Putamen (tissue), 1 donor: ENCODE measurements around the gene CCDC126.
A peak's percentile ranks its signal among the peaks of the same experiment; 100 is the strongest.
"Not testable (repeated sequence)": the region's sequence is repeated elsewhere in the genome, so short reads cannot be mapped to it uniquely, and the experiment has no call there.

Experiments used
- DNase-seq: peaks from one replicate; pipeline ENCODE4 v3.0.0-alpha.2; 2016; ENCODE audit warnings: low spot score

CCDC126 gene, protein sequence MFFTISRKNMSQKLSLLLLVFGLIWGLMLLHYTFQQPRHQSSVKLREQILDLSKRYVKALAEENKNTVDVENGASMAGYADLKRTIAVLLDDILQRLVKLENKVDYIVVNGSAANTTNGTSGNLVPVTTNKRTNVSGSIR

DNA sequence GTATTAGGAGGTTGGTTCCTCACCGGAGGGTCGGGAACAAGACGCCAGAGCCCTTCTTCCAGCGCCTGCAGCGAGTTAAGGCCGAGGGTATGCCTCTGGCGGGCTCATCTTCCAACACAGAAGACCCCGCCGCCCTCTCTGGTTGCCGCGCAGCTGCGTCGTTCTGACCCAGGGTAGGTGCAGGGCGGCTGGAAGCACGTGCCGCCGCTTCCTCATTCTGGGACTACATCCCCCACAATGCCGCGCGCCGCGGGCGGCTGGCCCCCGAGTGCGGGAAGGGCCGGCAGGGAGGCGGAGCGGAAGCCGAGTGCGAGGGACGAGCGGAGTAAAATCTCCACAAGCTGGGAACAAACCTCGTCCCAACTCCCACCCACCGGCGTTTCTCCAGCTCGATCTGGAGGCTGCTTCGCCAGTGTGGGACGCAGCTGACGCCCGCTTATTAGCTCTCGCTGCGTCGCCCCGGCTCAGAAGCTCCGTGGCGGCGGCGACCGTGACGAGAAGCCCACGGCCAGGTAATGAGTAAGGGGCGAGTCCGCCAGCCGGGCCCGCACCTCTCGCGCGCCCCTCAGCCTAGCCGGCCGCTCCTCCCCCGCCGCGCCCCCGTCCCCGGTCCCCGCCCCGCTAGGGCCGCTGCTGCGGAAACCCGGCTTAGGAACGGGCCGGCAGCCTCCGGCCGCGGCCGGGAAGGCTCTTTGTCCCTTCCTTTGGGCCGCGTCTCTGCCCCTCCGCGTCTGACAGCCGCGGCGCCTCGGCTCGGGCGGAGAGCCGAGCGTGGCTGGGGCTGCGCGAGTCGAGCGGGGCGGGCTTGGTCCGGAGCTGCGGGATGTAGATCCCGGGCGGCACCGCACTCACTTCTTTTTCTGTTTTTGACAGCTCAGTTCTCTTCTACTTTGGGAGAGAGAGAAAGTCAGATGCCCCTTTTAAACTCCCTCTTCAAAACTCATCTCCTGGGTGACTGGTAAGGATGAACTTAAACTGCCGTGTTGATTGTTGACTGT is at the start of gene CCDC126:
Gene CCDC126, plus strand, starts transcription at position 289 of the 998 bp plus-strand sequence. CDS start 13,934 bp downstream, outside the sequence.
- DNase-seq = peak; percentile 89

DNA sequence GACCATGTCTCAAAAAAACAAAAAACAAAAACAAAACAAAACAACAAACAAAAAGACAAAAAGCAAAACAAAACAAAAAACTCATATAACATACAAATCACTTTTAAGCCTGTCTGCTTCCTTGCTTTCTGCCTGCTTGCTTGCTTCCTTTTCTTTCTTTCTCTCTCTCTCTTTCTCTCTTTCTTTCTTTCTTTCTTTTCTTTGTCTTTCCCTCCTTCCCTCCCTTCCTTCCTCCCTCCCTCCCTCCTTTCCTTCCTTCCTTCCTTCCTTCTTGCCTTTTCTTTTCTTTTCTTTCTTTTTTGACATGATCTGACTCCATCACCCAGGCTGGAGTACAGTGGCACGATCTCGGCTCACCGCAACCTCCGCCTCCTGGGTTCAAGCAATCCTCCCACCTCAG is 49.5 kb upstream of the CCDC126 start:
- no peak for DNase-seq

DNA sequence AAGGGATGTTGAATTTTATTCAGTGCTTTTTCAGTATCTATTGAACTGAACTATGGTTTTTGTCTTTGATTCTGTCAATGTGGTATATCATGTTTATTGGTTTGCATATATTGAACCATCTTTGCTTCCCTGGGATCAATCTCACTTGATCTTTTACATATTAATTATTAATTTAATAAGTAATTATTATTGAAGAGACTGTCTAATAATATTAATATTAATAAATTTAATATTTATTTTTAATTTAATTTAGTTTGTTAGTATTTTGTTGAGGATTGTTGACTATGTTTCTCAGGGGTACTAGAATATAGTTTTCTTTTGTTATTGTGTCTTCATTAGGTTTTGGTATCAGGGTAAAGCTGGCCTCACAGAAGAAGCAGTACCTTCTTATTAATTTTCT is 38.9 kb upstream of the CCDC126 start:
- no peak for DNase-seq

DNA sequence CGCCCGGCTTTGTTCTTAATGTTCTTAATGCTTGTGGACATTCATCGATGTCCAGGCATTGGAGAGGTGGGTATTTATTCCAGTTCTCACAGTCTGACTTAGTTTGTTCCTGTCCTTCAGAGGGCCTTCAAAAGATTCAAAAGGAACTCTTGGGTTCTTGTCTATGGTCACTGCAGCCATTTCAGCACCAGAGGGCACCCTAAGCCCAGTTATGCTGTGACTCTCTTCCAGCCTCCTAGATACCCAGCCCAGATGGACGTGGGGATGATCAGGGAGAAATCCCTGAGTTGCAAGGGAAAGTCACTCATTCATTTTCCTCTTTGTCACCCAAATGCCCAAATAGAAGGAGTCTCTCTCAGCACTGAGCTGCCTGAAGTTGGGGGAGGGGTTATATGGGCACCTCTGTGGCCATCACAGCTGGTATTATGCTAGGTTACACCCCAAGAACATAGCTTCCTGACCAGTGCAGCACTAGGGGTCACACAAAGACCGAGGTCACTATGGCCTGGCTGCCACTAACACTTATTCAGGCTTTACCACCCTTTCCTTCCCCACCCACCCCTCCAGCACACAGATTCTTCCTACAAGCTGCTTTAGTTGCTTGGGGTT is 26.5 kb upstream of the CCDC126 start:
- peak; percentile 67 for DNase-seq

DNA sequence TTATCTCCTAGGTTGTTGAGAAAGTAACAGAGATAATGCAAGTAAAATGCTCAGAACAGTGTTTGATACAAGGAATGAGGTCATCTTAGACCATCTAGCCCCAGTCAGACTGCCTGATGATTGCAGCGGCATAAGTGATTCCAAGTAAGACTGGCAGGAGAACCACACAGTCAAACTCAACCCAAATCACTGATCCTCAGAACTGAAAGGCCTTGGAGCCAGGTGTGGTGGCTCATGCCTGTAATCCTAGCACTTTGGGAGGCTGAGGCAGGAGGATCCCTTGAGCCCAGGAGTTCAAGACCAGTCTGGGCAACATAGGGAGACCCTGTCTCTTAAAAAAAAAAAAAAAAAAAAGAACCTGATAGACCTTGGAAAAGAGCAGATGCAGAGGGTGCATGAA is 15.2 kb upstream of the CCDC126 start:
- not testable (repeated sequence) for DNase-seq

- DNase-seq = not testable (repeated sequence)
These were observed 11.9 kb upstream of the CCDC126 start for GRCh38 chr7:23585304-23585703.

GRCh38 chr7:23586159-23586558 is 11.0 kb upstream of the CCDC126 start:
- no peak for DNase-seq

DNA sequence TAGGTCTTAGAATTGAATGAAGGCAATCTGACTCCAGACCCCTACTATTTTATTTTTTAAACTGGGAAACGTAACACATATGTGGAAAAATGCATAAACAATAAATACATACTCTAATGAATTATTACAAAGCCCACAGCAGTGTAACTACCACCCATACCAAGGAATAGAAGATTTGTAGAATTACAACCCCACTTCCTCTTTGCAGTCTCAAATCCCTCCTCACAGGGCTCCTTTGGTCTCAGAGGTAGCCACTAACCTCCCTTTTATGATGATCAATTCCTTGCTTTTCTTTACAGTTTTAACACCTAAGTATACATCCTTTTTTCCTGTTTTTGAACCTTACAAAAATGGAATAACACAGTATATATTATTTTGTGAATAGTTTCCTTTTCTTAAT is 6.7 kb upstream of the CCDC126 start:
- DNase-seq = no peak

GRCh38 chr7:23593706-23594105 is 3.5 kb upstream of the CCDC126 start:
- no peak for DNase-seq

- DNase-seq = no peak
These were observed 2.1 kb upstream of the CCDC126 start for GRCh38 chr7:23594879-23595604.

DNA sequence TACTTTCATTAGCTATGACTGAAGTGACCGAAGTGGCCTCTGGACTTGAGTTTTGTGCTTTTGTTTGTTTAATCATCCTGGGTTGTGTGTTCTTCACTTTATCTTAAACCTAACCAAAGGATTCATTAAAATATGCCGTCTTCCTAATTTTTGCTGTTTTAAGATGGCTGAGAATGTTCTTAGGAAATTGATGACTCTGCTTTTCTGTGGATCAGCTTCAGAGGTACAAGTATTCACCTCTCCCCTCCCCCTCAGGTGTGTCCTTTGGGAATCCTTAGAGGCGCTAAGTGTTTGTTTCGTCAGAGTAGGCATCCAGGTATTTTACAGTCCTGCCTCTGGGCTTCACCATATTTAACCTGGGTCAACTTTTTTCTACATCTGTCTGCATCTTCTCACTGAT is 1.1 kb downstream of the CCDC126 start:
- no peak for DNase-seq

- DNase-seq = no peak
These were observed 3.1 kb downstream of the CCDC126 start for GRCh38 chr7:23600236-23600635.

- no peak for DNase-seq
These were observed 6.6 kb downstream of the CCDC126 start for GRCh38 chr7:23603632-23604295.

DNA sequence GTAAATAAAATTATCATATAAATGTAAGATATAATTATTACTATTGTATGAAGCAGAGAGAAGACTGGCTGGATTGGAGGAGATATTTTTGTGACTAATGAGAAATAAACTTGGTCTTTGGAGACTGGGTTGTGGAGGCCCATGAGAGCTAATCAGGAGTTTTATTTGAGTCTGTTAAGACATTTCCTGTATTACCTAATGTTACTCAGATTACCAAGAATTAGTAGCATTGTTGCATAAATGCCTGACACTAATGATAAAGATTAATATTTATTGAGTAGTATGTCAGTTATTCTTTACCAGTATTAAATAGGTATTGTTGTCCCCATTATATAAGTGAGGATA is 7.1 kb downstream of the CCDC126 start:
- DNase-seq = no peak

- DNase-seq = no peak
These were observed 9.9 kb downstream of the CCDC126 start for GRCh38 chr7:23607130-23607529.

DNA sequence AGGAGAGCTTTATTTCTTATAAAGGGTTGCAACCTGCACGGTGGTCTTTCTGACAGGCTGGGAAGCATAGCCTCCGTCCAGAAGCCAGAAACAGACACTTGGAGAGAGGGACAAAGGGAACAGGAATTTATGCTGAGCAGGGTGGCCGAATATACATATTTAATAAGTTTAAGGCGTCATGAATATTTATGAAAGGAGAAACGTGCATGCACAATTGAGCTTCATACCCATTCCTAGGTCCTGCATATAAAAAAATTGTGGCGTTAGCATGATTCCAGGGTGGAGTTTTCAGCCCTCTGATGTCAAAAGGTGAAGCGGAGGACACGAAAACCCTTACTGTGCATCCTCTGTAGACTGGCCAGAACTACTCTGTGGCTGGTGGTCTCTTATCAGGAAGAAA is 10.7 kb downstream of the CCDC126 start:
- DNase-seq = no peak

GRCh38 chr7:23615331-23615730 is 18.1 kb downstream of the CCDC126 start:
- DNase-seq = no peak

- DNase-seq = no peak
These were observed 19.4 kb downstream of the CCDC126 start for GRCh38 chr7:23616593-23616992.

DNA sequence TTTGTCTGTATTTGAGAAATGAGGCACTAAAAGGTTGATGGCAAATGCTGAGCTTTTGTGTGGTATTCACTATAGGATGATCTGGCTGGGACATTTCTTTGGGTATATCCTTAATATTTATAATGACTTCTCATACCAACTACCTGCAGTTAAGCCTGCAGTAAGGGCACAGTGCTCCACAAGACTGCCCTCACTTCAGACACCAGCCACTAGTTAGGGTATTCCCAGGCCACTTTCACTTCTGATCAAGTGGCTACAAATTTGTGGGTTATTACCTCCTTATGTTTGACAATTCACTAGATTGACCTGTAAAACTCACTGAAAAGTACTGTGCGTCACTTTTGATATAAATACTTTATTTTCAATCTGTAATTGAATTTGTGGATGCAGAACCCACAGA is 20.3 kb downstream of the CCDC126 start:
- DNase-seq = no peak

DNA sequence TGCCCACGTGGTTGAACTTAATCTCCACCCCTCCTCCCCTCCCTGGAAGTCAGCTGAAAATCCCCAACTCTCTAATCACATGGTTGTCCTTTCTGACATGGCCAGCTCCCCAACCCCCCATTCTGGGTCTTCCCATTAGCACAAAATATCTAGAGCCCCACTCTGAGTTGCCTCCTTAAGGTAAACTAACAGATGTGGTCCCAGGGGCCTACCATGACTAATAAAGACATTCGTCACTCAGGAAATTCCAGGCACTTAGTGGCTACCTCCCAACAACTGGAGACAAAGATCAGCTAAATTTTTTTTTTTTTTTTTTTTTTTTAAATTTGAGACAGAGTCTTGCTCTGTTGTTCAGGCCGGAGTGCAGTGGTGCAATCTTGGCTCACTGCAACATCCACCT is 21.1 kb downstream of the CCDC126 start:
- DNase-seq = no peak

- DNase-seq = no peak
These were observed 22.0 kb downstream of the CCDC126 start for GRCh38 chr7:23619141-23619540.

DNA sequence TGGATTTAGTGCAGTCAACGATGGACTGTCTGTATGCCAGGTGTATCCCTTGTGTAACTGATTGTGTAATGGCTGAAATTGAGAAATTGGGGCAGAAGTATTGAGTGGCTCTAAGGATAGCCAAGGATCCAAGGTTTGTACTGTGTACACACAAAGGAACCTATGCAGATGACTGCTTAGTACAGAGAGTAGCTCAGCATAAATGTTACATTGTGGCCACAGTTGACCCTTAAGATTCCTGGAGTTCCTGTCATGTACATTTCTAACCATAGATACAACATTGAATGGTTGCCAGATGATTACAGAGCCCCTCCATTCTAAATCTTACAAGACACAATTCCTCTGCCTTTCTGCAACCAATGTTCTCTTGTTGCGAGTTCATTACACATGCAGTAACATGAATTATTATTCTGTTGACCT is 25.3 kb downstream of the CCDC126 start:
- no peak for DNase-seq
